Lung (tissue), 12 donors: ENCODE measurements around the gene RRM1. TPM values are rescaled to one million over a fixed set of nuclear protein-coding genes. Genes with fewer than 3 reads are reported as not detected.

Experiments used
- ATAC-seq: fragments of 200-7000 bp; cut with Tn5 transposase; one replicate; pipeline ENCODE4 v1.9.1; 2020; ENCODE audit warnings: moderate number of reproducible peaks; ENCODE audit not compliant: insufficient read depth, low FRiP score
- DNase-seq, 3 donors: peaks; one replicate each; pipeline ENCODE4 v3.0.0-alpha.2; 2013 to 2017
- H3K27ac ChIP-seq, 2 donors: one replicate each; pipeline ENCODE4 v1.5.1; 2013; ENCODE audit warnings: mild to moderate bottlenecking in 2 of 2, moderate library complexity in 2 of 2, control low read depth in 1 of 2, inconsistent platforms in 1 of 2, low read depth in 1 of 2, low read length in 1 of 2
- H3K27me3 ChIP-seq, 3 donors: one replicate each; pipeline ENCODE4 v1.5.1; 2013; ENCODE audit warnings: low read length in 2 of 3; ENCODE audit not compliant: control insufficient read depth in 3 of 3, insufficient read depth in 3 of 3
- H3K36me3 ChIP-seq, 4 donors: one replicate each; pipeline ENCODE4 v1.5.1; 2013; ENCODE audit warnings: low read length in 4 of 4, mild to moderate bottlenecking in 1 of 4, moderate library complexity in 1 of 4; ENCODE audit not compliant: control insufficient read depth in 4 of 4, insufficient read depth in 4 of 4
- H3K4me1 ChIP-seq, 5 donors: one replicate each; pipeline ENCODE4 v1.5.1; 2013; ENCODE audit warnings: low read length in 5 of 5, mild to moderate bottlenecking in 2 of 5, moderate library complexity in 1 of 5; ENCODE audit not compliant: control insufficient read depth in 5 of 5, insufficient read depth in 5 of 5
- H3K4me3 ChIP-seq: one replicate; pipeline ENCODE4 v1.5.1; 2013; ENCODE audit warnings: mild to moderate bottlenecking, control low read depth, moderate library complexity
- H3K9ac ChIP-seq, 2 donors: one replicate each; pipeline ENCODE4 v1.5.1; 2013; ENCODE audit warnings: low read length in 2 of 2, control low read depth in 1 of 2; ENCODE audit not compliant: insufficient read depth in 1 of 2
- H3K9me3 ChIP-seq, 4 donors: one replicate each; pipeline ENCODE4 v1.5.1; 2013; ENCODE audit warnings: low read length in 3 of 4, mild to moderate bottlenecking in 1 of 4, moderate library complexity in 1 of 4; ENCODE audit not compliant: control insufficient read depth in 4 of 4, insufficient read depth in 3 of 4
- CTCF ChIP-seq: IDR thresholded peaks from 2 replicates; pipeline ENCODE4 v1.5.1; 2012; ENCODE audit warnings: mild to moderate bottlenecking; ENCODE audit errors: control extremely low read depth, extremely low read depth
- WGBS, 2 donors: extraction: QIAGEN DNeasy Blood & Tissue Kit; methylation state at CpG; one replicate each; pipeline ENCODE4 v1.1.7; 2013; 5-methylcytosine and 5-hydroxymethylcytosine counted together
- polyA plus RNA-seq, 2 donors: library from polyadenylated mRNA; stranded (reverse); fragments of 200-250 nt; gene quantifications; one replicate each; pipeline ENCODE4 v1.2.1, GENCODE V29; 2013
- total RNA-seq, 2 donors: library from RNA; depleted of rRNA in 1 of 2; stranded (reverse); fragments of >200 nt in 1 of 2; gene quantifications; one replicate each; pipeline ENCODE4 v1.2.1, GENCODE V29; 2014 to 2021
- donor health status: control.
- donor health status: control.
- donor health status: Bipolar disorder and iron deficiency.
- donor health status: healthy.
- donor health status: DM: yes; HTN: yes; CAD: no.

The RRM1 gene
- total and polyA plus RNA-seq, 4 donors = 9.4 to 46.5 (median 25.8) TPM

DNA sequence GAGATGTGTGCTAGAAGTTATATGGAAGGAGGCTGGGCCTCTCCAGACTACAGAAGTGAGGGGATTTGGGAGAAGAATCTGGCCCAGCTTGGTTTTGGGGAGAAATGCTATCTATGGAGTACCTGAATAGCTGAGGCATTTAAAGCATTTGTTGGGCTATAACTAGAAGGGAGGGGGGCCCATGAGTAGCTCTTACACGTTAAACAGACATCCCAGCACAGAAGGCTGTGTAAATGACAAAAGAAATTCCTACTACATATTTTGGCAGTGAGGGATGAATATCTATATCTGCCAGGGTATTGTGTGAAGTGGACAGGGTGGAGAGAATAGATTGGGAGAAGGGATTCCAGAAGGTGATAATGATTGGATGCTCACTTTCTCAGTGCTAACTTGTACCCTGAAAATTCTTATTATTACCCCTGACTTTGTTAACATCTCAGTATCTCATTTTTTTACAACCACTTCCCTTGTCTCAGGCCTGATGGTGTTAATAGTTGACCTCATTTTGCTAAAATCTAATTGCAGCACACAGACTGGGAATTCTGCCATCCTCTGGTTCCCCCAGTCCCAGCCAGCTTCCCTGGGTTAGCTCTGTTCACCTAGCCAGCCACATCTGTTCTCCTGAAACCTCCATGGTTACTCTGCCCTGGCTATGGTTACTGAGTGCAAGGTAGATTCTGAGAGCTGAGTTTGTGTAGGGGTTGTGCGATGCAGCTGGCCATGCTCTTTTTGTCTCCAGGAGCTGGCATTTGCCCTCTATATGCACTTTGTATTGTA, 28.8 kb upstream of the RRM1 start:
- no peaks in the 10 kb centered on the region for H3K9me3 ChIP-seq
- peaks cover 0 to 1% (median 0%) of the 10 kb centered on the region in 4 donors for H3K36me3 ChIP-seq
- no peaks in the 10 kb centered on the region for H3K27me3 ChIP-seq
- H3K9ac ChIP-seq = no peak overlapping the region
- DNase-seq (no peak), ATAC-seq (no peak)
- H3K4me3 ChIP-seq = no peak overlapping the region
- H3K4me1 ChIP-seq = peaks cover 0 to 8% (median 0%) of the 10 kb centered on the region in 5 donors
- H3K27ac ChIP-seq = no peak overlapping the region
- no peak for TF ChIP-seq CTCF
- WGBS, 2 donors = 83 to 86% methylated on average over 2 of the region's 2 CpGs

DNA sequence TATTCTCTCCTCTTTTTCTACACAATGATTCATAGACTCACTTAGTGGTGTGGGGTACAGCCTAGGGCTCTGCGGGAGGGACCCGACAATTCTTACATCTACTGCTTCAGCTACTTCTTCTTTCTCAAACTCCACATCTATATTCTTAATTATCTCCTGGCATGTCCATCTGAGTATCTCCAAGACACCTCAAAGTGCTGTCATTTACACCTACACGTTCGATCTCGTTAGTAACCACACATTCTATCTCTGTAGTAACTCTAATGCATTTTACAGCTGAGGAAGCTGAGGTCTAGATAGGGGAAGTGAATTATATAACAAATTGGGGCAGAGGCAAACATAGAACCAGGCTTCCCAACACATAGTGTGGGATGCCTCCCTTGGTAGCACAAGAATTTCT, 27.7 kb upstream of the RRM1 start:
- DNase-seq (no peak), ATAC-seq (no peak)
- Histone ChIP-seq H3K27ac (no peak overlapping the region), H3K4me3 (no peak overlapping the region), H3K36me3 (no peaks in the 10 kb centered on the region), H3K4me1 (peaks cover 0 to 8% (median 6%) of the 10 kb centered on the region in 5 donors), H3K27me3 (no peaks in the 10 kb centered on the region), H3K9ac (no peak overlapping the region), H3K9me3 (no peaks in the 10 kb centered on the region)
- TF ChIP-seq CTCF = no peak
- WGBS, 2 donors = 36 to 64% methylated on average over 5 of the region's 5 CpGs

- DNase-seq (no peak), ATAC-seq (no peak)
- Histone ChIP-seq H3K36me3 (peaks cover 0 to 2% (median 0%) of the 10 kb centered on the region in 4 donors), H3K9me3 (no peaks in the 10 kb centered on the region), H3K9ac (no peak overlapping the region), H3K4me3 (no peak overlapping the region), H3K27me3 (no peaks in the 10 kb centered on the region), H3K4me1 (peaks cover 0 to 14% (median 8%) of the 10 kb centered on the region in 5 donors), H3K27ac (no peak overlapping the region)
- TF ChIP-seq CTCF = no peak
- 33 to 61% methylated on average over 1 of the region's 1 CpG for WGBS, 2 donors
These were observed 25.6 kb upstream of the RRM1 start for GRCh38 chr11:4068962-4069361.

- H3K27ac ChIP-seq = no peak overlapping the region
- TF ChIP-seq CTCF = no peak
- no peak overlapping the region for H3K9ac ChIP-seq
- no peaks in the 10 kb centered on the region for H3K9me3 ChIP-seq
- DNase-seq (no peak), ATAC-seq (no peak)
- no peak overlapping the region for H3K4me3 ChIP-seq
- peaks cover 0 to 2% (median 0%) of the 10 kb centered on the region in 4 donors for H3K36me3 ChIP-seq
- H3K27me3 ChIP-seq = no peaks in the 10 kb centered on the region
- peaks cover 0 to 14% (median 5%) of the 10 kb centered on the region in 5 donors for H3K4me1 ChIP-seq
These were observed 23.3 kb upstream of the RRM1 start for GRCh38 chr11:4071325-4071724.
